Natural killer cell (primary cell): ENCODE data around the gene STRIP1. TPM values are rescaled to one million over a fixed set of nuclear protein-coding genes. Genes with fewer than 3 reads are reported as not detected.
A peak's percentile ranks its signal among the peaks of the same experiment; 100 is the strongest.

Source experiments
- ATAC-seq, 3 donors: fragments of 150-1000 bp in 2 of 3; fragments of 200-7000 bp in 1 of 3; cut with Tn5 transposase; 1 replicate in 1 of 3; 2 replicates in 2 of 3; pipeline ENCODE4 v1.10.0; 2021; ENCODE audit warnings: mild to moderate bottlenecking in 2 of 3, moderate library complexity in 2 of 3
- DNase-seq, 2 donors: peaks; one replicate each; pipeline versions ENCODE4 v3.0.0 to v3.0.0-alpha.2; 2013 to 2021; ENCODE audit warnings: mixed read lengths in 1 of 2
- H3K27ac ChIP-seq: one replicate; pipeline ENCODE4 v1.5.1; 2013; ENCODE audit warnings: mild to moderate bottlenecking, low read length
- H3K27me3 ChIP-seq: one replicate; pipeline ENCODE4 v1.6.1; 2013; ENCODE audit warnings: low read length; ENCODE audit not compliant: control insufficient read depth, insufficient read depth
- H3K36me3 ChIP-seq: one replicate; pipeline ENCODE4 v1.6.1; 2013; ENCODE audit warnings: low read length; ENCODE audit not compliant: control insufficient read depth, insufficient read depth
- H3K4me1 ChIP-seq: one replicate; pipeline ENCODE4 v1.6.1; 2013; ENCODE audit warnings: low read length; ENCODE audit not compliant: control insufficient read depth, insufficient read depth
- H3K4me3 ChIP-seq: one replicate; pipeline ENCODE4 v1.5.1; 2013; ENCODE audit warnings: low read length
- H3K9me3 ChIP-seq: one replicate; pipeline ENCODE4 v1.6.1; 2013; ENCODE audit warnings: low read length; ENCODE audit not compliant: control insufficient read depth, insufficient read depth
- H3K27ac Mint-ChIP-seq, 2 donors: one replicate each; pipeline ENCODE4 v1.8.0; 2022; ENCODE audit warnings: mild to moderate bottlenecking in 2 of 2, mixed read lengths in 2 of 2, moderate library complexity in 1 of 2
- H3K27me3 Mint-ChIP-seq, 2 donors: one replicate each; pipeline ENCODE4 v1.8.0; 2022; ENCODE audit warnings: low read depth in 2 of 2, mixed read lengths in 2 of 2
- H3K36me3 Mint-ChIP-seq: one replicate; pipeline ENCODE4 v1.8.0; 2022; ENCODE audit warnings: mixed read lengths
- H3K4me1 Mint-ChIP-seq, 2 donors: one replicate each; pipeline ENCODE4 v1.8.0; 2022; ENCODE audit warnings: mixed read lengths in 2 of 2
- H3K4me3 Mint-ChIP-seq: one replicate; pipeline ENCODE4 v1.8.0; 2022; ENCODE audit warnings: mild to moderate bottlenecking, moderate library complexity, mixed read lengths
- H3K9me3 Mint-ChIP-seq, 2 donors: one replicate each; pipeline ENCODE4 v1.8.0; 2022; ENCODE audit warnings: mixed read lengths in 2 of 2
- WGBS: methylation state at CpG from one replicate; pipeline ENCODE4 v1.1.7; 2013; ENCODE audit warnings: missing lambda C conversion rate; ENCODE audit not compliant: insufficient coverage; 5-methylcytosine and 5-hydroxymethylcytosine counted together
- intact Hi-C: fragments of 100-400 bp; cut with micrococcal nuclease; formaldehyde crosslinking; loops from one replicate; pipeline ENCODE4 v1.14.2; 2022
- total RNA-seq, 4 donors: library from RNA; stranded (reverse); fragments of 120-200 nt in 1 of 4; gene quantifications; one replicate each; pipeline versions ENCODE4 v1.2.3 to v1.2.4, GENCODE V29; 2013 to 2022
- TF ChIP-seq, protein P1 (sequence below): fragments of 200-600 bp; IDR thresholded peaks from one replicate; pipeline ENCODE4 v1.8.0; 2022; ENCODE audit warnings: antibody characterized with exemption

The STRIP1 gene
- total RNA-seq, 3 donors from 2014 or later (not counting 1 experiment from before 2014, with no cell fraction given) = 92.4 to 139 (median 130) TPM

- H3K27ac ChIP-seq = no peak overlapping the region
- H3K27me3 ChIP-seq = peaks cover 39% of the 10 kb centered on the region
- H3K9me3 Mint-ChIP-seq = no peaks in the 10 kb centered on the region
- no peak overlapping the region for H3K4me3 ChIP-seq
- H3K27ac Mint-ChIP-seq = no peak overlapping the region
- TF ChIP-seq, protein P1, sequence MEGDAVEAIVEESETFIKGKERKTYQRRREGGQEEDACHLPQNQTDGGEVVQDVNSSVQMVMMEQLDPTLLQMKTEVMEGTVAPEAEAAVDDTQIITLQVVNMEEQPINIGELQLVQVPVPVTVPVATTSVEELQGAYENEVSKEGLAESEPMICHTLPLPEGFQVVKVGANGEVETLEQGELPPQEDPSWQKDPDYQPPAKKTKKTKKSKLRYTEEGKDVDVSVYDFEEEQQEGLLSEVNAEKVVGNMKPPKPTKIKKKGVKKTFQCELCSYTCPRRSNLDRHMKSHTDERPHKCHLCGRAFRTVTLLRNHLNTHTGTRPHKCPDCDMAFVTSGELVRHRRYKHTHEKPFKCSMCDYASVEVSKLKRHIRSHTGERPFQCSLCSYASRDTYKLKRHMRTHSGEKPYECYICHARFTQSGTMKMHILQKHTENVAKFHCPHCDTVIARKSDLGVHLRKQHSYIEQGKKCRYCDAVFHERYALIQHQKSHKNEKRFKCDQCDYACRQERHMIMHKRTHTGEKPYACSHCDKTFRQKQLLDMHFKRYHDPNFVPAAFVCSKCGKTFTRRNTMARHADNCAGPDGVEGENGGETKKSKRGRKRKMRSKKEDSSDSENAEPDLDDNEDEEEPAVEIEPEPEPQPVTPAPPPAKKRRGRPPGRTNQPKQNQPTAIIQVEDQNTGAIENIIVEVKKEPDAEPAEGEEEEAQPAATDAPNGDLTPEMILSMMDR = no peak
- H3K4me1 Mint-ChIP-seq = peaks cover 7 to 17% of the 10 kb centered on the region in 2 donors
- no peaks in the 10 kb centered on the region for H3K36me3 ChIP-seq
- no peak for DNase-seq
- H3K9me3 ChIP-seq = no peaks in the 10 kb centered on the region
- no peaks in the 10 kb centered on the region for H3K36me3 Mint-ChIP-seq
- intact Hi-C loops = no loop called here
- ATAC-seq = peak in 1 of 3 donors; percentile 14
- 1% methylated on average over 52 of the region's 52 CpGs for WGBS
- H3K4me3 Mint-ChIP-seq = no peak overlapping the region
- peaks cover 41 to 73% of the 10 kb centered on the region in 2 donors for H3K27me3 Mint-ChIP-seq
- H3K4me1 ChIP-seq = peaks cover 21% of the 10 kb centered on the region
Measured at GRCh38 chr1:110070282-110070669, 35.9 kb downstream of the STRIP1 start.

GRCh38 chr1:110070671-110071242 is 36.3 kb downstream of the STRIP1 start, which contains the start of gene ALX3:
Gene ALX3 (minus strand): TSS chr1:110070672. CDS start chr1:110070612, 60 bp downstream.
- Mint-ChIP-seq H3K27ac (no peak within 1 kb of the TSS), H3K27me3 (peaks cover 44 to 78% of the 10 kb centered on the region in 2 donors), H3K4me1 (peaks cover 7 to 17% of the 10 kb centered on the region in 2 donors), H3K4me3 (no peak within 1 kb of the TSS), H3K36me3 (no peaks in the 10 kb centered on the region), H3K9me3 (no peaks in the 10 kb centered on the region)
- no peak for DNase-seq
- intact Hi-C loops = no loop called here
- Histone ChIP-seq H3K27ac (no peak within 1 kb of the TSS), H3K36me3 (no peaks in the 10 kb centered on the region), H3K4me3 (no peak within 1 kb of the TSS), H3K9me3 (no peaks in the 10 kb centered on the region), H3K4me1 (peaks cover 21% of the 10 kb centered on the region), H3K27me3 (peaks cover 39% of the 10 kb centered on the region)
- ATAC-seq = no peak
- WGBS = 14% methylated on average over 27 of the region's 27 CpGs
- TF ChIP-seq, protein P1 = no peak

DNA sequence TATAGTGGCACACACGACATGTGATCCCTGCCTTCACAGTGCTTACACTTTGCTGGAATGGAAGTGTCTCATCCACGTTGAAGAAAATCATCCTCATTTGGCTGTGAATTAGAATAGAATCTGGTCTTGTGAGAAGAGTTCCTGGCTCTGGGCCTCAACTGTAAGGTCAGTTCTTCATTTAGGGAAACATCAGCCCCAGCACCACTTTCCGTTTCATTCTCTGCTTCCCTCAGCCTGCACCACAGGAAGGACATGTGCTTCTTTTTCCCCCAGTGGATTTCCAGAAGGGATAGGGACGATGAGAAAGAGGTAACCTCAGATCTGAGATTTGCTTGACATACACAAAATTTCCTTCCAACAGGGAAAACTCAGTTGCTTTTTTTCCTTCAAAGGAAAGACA is 39.7 kb downstream of the STRIP1 start:
- WGBS = 58% methylated on average over 3 of the region's 4 CpGs
- Mint-ChIP-seq H3K27me3 (peaks cover 39 to 75% of the 10 kb centered on the region in 2 donors), H3K27ac (no peak overlapping the region), H3K4me1 (peaks cover 0 to 3% of the 10 kb centered on the region in 2 donors), H3K36me3 (no peaks in the 10 kb centered on the region), H3K9me3 (no peaks in the 10 kb centered on the region), H3K4me3 (no peak overlapping the region)
- Histone ChIP-seq H3K36me3 (no peaks in the 10 kb centered on the region), H3K4me3 (no peak overlapping the region), H3K27ac (no peak overlapping the region), H3K27me3 (peaks cover 18% of the 10 kb centered on the region), H3K9me3 (no peaks in the 10 kb centered on the region), H3K4me1 (peaks cover 10% of the 10 kb centered on the region)
- TF ChIP-seq, protein P1 = no peak
- intact Hi-C loops = no loop called here
- no peak for DNase-seq
- ATAC-seq = no peak
